ENCODE measurements around the gene CHD5. TPM values are rescaled to one million over a fixed set of nuclear protein-coding genes. Genes with fewer than 3 reads are reported as not detected.

CHD5 gene
- total and polyA plus RNA-seq, 2 of the 13 experiments (the other 11 are each of a cell fraction or from before 2014, with no cell fraction given): 0.02 to 0.21 TPM

DNA sequence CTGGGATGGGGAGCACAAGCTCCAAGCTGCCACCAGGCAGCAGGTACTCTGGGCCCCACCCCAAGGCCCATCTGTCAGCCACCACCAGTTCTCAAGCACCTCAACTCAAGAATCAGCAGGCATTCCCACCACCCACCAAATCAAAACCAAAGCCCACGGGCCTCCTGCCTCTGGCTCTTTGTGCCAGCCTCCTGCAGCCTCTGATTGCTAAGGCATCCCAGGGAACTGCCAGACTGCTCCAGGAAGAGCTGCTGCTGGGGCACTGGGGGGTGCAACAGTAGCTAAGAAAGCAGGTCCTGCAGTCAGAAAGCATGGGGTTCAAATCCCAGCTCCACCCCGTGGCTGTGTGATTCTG is 34.7 kb downstream of the CHD5 start:
- no peaks in the 10 kb centered on the region for H3K79me2 ChIP-seq (ENCODE audit: insufficient read depth, low read length)
- FAIRE-seq (no peak), ATAC-seq (no peak), DNase-seq (ENCODE audit: low spot score) (no peak)
- intact Hi-C loops (cut with micrococcal nuclease; ENCODE audit: unreplicated experiment): no loop called here
- no peaks in the 10 kb centered on the region for H3K36me3 ChIP-seq (replicated peaks in 1 of 2; ENCODE audit: control insufficient read depth in 1 of 2, insufficient read depth in 2 of 2, low read length in 2 of 2)
- no peaks in the 10 kb centered on the region for H3K9me3 ChIP-seq (ENCODE audit: low read length)
- H3K27me3 ChIP-seq (ENCODE audit: control insufficient read depth in 1 of 2, insufficient read depth in 2 of 2, low read length in 2 of 2): peaks cover 14 to 80% of the 10 kb centered on the region in 2 experiments
- no peak overlapping the region for H2AFZ ChIP-seq (ENCODE audit: low read length)
- no peak overlapping the region for H3K9ac ChIP-seq (ENCODE audit: insufficient read depth, low read depth, low read length)
- ChIA-PET CTCF (ENCODE audit: low intra/inter-chr PET ratio, low total read pairs) (no interaction called here), POLR2A (no interaction called here)
- in situ Hi-C loops (cut with HindIII; ENCODE audit: extremely low pct_ligation_motif_present, low pct_unique_long_range_greater_than_20kb): no loop called here
- H3K4me2 ChIP-seq (ENCODE audit: low read depth, low read length): no peak overlapping the region
- H4K20me1 ChIP-seq (ENCODE audit: insufficient read depth, low read length): peaks cover 12% of the 10 kb centered on the region; the same call in 1 of the 2 replicates
- no TSS peak for BruUV-seq (replicated peaks)
- no peaks in the 10 kb centered on the region for H3K4me1 ChIP-seq (ENCODE audit: insufficient read depth, low read length)
- 0% methylated on average over 1 of the region's 2 CpGs for WGBS (ENCODE audit: low lambda C conversion rate)
- H3K27ac ChIP-seq (ENCODE audit: extremely low read length, insufficient read depth, low read length): no peak overlapping the region
- H3K4me3 ChIP-seq (replicated peaks in 1 of 3; ENCODE audit: insufficient read depth in 1 of 3, low read depth in 2 of 3, low read length in 3 of 3): no peak overlapping the region
- TF ChIP-seq IKZF1 (IDR thresholded peaks at IDR 0.05) (no peak), ZNF607 (CRISPR knock-in tag; IDR thresholded peaks at IDR 0.05; ENCODE audit: borderline replicate concordance) (no peak), TAF1 (CRISPR knock-in tag; IDR thresholded peaks at IDR 0.05) (no peak), ZNF124 (CRISPR knock-in tag; IDR thresholded peaks at IDR 0.05) (no peak), ZBTB21 (CRISPR knock-in tag; IDR thresholded peaks at IDR 0.05) (no peak), ZSCAN22 (CRISPR knock-in tag; IDR thresholded peaks at IDR 0.05) (no peak), MXI1 (IDR thresholded peaks at IDR 0.05; ENCODE audit: borderline replicate concordance, low read depth, low read length) (no peak), SMAD1 (CRISPR knock-in tag; IDR thresholded peaks at IDR 0.05; ENCODE audit: borderline replicate concordance, low read depth) (no peak), FOXM1 (CRISPR knock-in tag; IDR thresholded peaks at IDR 0.05) (no peak), TEAD2 (CRISPR knock-in tag; IDR thresholded peaks at IDR 0.05) (no peak), SYNCRIP (IDR thresholded peaks at IDR 0.05; ENCODE audit: insufficient read depth, low read depth, low read length) (no peak)
- TF ChIP-seq, protein P1, sequence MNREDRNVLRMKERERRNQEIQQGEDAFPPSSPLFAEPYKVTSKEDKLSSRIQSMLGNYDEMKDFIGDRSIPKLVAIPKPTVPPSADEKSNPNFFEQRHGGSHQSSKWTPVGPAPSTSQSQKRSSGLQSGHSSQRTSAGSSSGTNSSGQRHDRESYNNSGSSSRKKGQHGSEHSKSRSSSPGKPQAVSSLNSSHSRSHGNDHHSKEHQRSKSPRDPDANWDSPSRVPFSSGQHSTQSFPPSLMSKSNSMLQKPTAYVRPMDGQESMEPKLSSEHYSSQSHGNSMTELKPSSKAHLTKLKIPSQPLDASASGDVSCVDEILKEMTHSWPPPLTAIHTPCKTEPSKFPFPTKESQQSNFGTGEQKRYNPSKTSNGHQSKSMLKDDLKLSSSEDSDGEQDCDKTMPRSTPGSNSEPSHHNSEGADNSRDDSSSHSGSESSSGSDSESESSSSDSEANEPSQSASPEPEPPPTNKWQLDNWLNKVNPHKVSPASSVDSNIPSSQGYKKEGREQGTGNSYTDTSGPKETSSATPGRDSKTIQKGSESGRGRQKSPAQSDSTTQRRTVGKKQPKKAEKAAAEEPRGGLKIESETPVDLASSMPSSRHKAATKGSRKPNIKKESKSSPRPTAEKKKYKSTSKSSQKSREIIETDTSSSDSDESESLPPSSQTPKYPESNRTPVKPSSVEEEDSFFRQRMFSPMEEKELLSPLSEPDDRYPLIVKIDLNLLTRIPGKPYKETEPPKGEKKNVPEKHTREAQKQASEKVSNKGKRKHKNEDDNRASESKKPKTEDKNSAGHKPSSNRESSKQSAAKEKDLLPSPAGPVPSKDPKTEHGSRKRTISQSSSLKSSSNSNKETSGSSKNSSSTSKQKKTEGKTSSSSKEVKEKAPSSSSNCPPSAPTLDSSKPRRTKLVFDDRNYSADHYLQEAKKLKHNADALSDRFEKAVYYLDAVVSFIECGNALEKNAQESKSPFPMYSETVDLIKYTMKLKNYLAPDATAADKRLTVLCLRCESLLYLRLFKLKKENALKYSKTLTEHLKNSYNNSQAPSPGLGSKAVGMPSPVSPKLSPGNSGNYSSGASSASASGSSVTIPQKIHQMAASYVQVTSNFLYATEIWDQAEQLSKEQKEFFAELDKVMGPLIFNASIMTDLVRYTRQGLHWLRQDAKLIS (CRISPR knock-in tag; IDR thresholded peaks at IDR 0.05): no peak
- TF ChIP-seq, protein P2, sequence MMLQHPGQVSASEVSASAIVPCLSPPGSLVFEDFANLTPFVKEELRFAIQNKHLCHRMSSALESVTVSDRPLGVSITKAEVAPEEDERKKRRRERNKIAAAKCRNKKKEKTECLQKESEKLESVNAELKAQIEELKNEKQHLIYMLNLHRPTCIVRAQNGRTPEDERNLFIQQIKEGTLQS (CRISPR knock-in tag; IDR thresholded peaks at IDR 0.05): no peak
- TF ChIP-seq, protein P3, sequence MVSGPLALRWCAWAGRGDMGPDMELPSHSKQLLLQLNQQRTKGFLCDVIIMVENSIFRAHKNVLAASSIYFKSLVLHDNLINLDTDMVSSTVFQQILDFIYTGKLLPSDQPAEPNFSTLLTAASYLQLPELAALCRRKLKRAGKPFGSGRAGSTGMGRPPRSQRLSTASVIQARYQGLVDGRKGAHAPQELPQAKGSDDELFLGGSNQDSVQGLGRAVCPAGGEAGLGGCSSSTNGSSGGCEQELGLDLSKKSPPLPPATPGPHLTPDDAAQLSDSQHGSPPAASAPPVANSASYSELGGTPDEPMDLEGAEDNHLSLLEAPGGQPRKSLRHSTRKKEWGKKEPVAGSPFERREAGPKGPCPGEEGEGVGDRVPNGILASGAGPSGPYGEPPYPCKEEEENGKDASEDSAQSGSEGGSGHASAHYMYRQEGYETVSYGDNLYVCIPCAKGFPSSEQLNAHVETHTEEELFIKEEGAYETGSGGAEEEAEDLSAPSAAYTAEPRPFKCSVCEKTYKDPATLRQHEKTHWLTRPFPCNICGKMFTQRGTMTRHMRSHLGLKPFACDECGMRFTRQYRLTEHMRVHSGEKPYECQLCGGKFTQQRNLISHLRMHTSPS (CRISPR knock-in tag; IDR thresholded peaks at IDR 0.05; ENCODE audit: low read depth): no peak
- TF ChIP-seq, protein P4, sequence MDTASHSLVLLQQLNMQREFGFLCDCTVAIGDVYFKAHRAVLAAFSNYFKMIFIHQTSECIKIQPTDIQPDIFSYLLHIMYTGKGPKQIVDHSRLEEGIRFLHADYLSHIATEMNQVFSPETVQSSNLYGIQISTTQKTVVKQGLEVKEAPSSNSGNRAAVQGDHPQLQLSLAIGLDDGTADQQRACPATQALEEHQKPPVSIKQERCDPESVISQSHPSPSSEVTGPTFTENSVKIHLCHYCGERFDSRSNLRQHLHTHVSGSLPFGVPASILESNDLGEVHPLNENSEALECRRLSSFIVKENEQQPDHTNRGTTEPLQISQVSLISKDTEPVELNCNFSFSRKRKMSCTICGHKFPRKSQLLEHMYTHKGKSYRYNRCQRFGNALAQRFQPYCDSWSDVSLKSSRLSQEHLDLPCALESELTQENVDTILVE (CRISPR knock-in tag; IDR thresholded peaks at IDR 0.05): no peak
- TF ChIP-seq, protein P5, sequence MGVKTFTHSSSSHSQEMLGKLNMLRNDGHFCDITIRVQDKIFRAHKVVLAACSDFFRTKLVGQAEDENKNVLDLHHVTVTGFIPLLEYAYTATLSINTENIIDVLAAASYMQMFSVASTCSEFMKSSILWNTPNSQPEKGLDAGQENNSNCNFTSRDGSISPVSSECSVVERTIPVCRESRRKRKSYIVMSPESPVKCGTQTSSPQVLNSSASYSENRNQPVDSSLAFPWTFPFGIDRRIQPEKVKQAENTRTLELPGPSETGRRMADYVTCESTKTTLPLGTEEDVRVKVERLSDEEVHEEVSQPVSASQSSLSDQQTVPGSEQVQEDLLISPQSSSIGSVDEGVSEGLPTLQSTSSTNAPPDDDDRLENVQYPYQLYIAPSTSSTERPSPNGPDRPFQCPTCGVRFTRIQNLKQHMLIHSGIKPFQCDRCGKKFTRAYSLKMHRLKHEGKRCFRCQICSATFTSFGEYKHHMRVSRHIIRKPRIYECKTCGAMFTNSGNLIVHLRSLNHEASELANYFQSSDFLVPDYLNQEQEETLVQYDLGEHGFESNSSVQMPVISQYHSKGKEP (CRISPR knock-in tag; IDR thresholded peaks at IDR 0.05): no peak
- TF ChIP-seq, protein P6, sequence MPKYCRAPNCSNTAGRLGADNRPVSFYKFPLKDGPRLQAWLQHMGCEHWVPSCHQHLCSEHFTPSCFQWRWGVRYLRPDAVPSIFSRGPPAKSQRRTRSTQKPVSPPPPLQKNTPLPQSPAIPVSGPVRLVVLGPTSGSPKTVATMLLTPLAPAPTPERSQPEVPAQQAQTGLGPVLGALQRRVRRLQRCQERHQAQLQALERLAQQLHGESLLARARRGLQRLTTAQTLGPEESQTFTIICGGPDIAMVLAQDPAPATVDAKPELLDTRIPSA (CRISPR knock-in tag; IDR thresholded peaks at IDR 0.05; ENCODE audit: borderline replicate concordance): no peak

Data from HepG2 (cell line).